Mesenchymal stem cell (in vitro differentiated cells and primary cell): ENCODE data around the gene KATNBL1. TPM values are rescaled to one million over a fixed set of nuclear protein-coding genes. Genes with fewer than 3 reads are reported as not detected.

Experiments
- DNase-seq: peaks from one replicate; pipeline ENCODE4 v3.0.0-alpha.2; 2013
- H2AFZ ChIP-seq: one replicate; pipeline ENCODE4 v1.6.1; 2013; ENCODE audit warnings: low read depth, mild to moderate bottlenecking, control low read depth, inconsistent platforms, low read length, moderate library complexity
- H2AK5ac ChIP-seq: 2 replicates; pipeline ENCODE4 v1.6.1; 2013; ENCODE audit warnings: low read length, moderate library complexity, mild to moderate bottlenecking, inconsistent platforms; ENCODE audit not compliant: severe bottlenecking
- H2BK120ac ChIP-seq: one replicate; pipeline ENCODE4 v1.6.1; 2013; ENCODE audit warnings: low read depth, mild to moderate bottlenecking, inconsistent platforms, low read length, moderate library complexity
- H2BK12ac ChIP-seq, 2 experiments: one replicate each; pipeline ENCODE4 v1.6.1; 2013; ENCODE audit warnings: inconsistent platforms in 2 of 2, low read length in 2 of 2, mild to moderate bottlenecking in 2 of 2, moderate library complexity in 2 of 2, control low read depth in 1 of 2
- H2BK15ac ChIP-seq: one replicate; pipeline ENCODE4 v1.6.1; 2013; ENCODE audit warnings: mild to moderate bottlenecking, low read depth, inconsistent platforms; ENCODE audit not compliant: poor library complexity, severe bottlenecking
- H2BK5ac ChIP-seq: 2 replicates; pipeline ENCODE4 v1.6.1; 2013; ENCODE audit warnings: low read depth, mild to moderate bottlenecking, low read length, control low read depth, inconsistent platforms; ENCODE audit not compliant: poor library complexity, severe bottlenecking
- H3K14ac ChIP-seq, 2 experiments: one replicate each; pipeline ENCODE4 v1.6.1; 2013; ENCODE audit warnings: inconsistent platforms in 2 of 2, low read length in 2 of 2, control low read depth in 1 of 2, mild to moderate bottlenecking in 1 of 2, moderate library complexity in 1 of 2
- H3K18ac ChIP-seq, 2 experiments: one replicate each; pipeline ENCODE4 v1.6.1; 2013; ENCODE audit warnings: inconsistent platforms in 2 of 2, low read length in 2 of 2, control low read depth in 1 of 2, low read depth in 1 of 2, mild to moderate bottlenecking in 1 of 2
- H3K23ac ChIP-seq, 2 experiments: one replicate each; pipeline ENCODE4 v1.6.1; 2013; ENCODE audit warnings: inconsistent platforms in 2 of 2, low read length in 2 of 2, mild to moderate bottlenecking in 2 of 2, moderate library complexity in 2 of 2, control low read depth in 1 of 2
- H3K27ac ChIP-seq: 2 replicates; pipeline ENCODE4 v1.5.1; 2013; ENCODE audit warnings: mild to moderate bottlenecking, moderate library complexity, low read length, control low read depth, inconsistent platforms; ENCODE audit not compliant: poor library complexity, severe bottlenecking
- H3K27me3 ChIP-seq, 2 experiments: 2 replicates each; pipeline versions ENCODE4 v1.6.1 to v1.7.0; 2013; ENCODE audit warnings: low read length in 2 of 2, mild to moderate bottlenecking in 2 of 2, moderate library complexity in 2 of 2, control low read depth in 1 of 2, inconsistent platforms in 1 of 2; ENCODE audit not compliant: control insufficient read depth in 1 of 2, insufficient read depth in 1 of 2
- H3K36me3 ChIP-seq, 2 experiments: 2 replicates each; pipeline versions ENCODE4 v1.6.1 to v1.7.0; 2013; ENCODE audit warnings: low read length in 2 of 2, control low read depth in 1 of 2, inconsistent platforms in 1 of 2, low read depth in 1 of 2, mild to moderate bottlenecking in 1 of 2; ENCODE audit not compliant: insufficient read depth in 2 of 2, control insufficient read depth in 1 of 2
- H3K4ac ChIP-seq, 2 experiments: one replicate each; pipeline ENCODE4 v1.6.1; 2013; ENCODE audit warnings: inconsistent platforms in 2 of 2, low read length in 2 of 2, mild to moderate bottlenecking in 2 of 2, moderate library complexity in 2 of 2, control low read depth in 1 of 2, low read depth in 1 of 2
- H3K4me1 ChIP-seq: 2 replicates; pipeline ENCODE4 v1.6.1; 2013; ENCODE audit warnings: low read depth, low read length, control low read depth; ENCODE audit not compliant: control insufficient read depth, insufficient read depth
- H3K4me2 ChIP-seq: 2 replicates; pipeline ENCODE4 v1.6.1; 2013; ENCODE audit warnings: low read length, mild to moderate bottlenecking, inconsistent platforms; ENCODE audit not compliant: poor library complexity, severe bottlenecking
- H3K4me3 ChIP-seq, 2 experiments: 2 replicates each; pipeline versions ENCODE4 v1.5.1 to v1.7.0; 2013; ENCODE audit warnings: low read length in 2 of 2, mild to moderate bottlenecking in 2 of 2, control low read depth in 1 of 2, low read depth in 1 of 2; ENCODE audit not compliant: insufficient read depth in 1 of 2
- H3K79me1 ChIP-seq: replicated peaks from 2 replicates; pipeline ENCODE4 v1.6.1; 2013; ENCODE audit warnings: mild to moderate bottlenecking, control low read depth, low read length, inconsistent platforms; ENCODE audit not compliant: poor library complexity, severe bottlenecking
- H3K9ac ChIP-seq: 2 replicates; pipeline ENCODE4 v1.7.0; 2013; ENCODE audit warnings: mild to moderate bottlenecking, low read length, moderate library complexity
- H3K9me3 ChIP-seq: 2 replicates; pipeline ENCODE4 v1.7.0; 2013; ENCODE audit warnings: mild to moderate bottlenecking, low read length; ENCODE audit not compliant: control insufficient read depth
- H4K8ac ChIP-seq: one replicate; pipeline ENCODE4 v1.6.1; 2013; ENCODE audit warnings: inconsistent platforms, mild to moderate bottlenecking, low read length, moderate library complexity
- H4K91ac ChIP-seq: one replicate; pipeline ENCODE4 v1.6.1; 2013; ENCODE audit warnings: mild to moderate bottlenecking, low read length, inconsistent platforms
- WGBS: methylation state at CpG from one replicate; pipeline ENCODE4 v1.1.7; 2013; ENCODE audit warnings: mixed read lengths; 5-methylcytosine and 5-hydroxymethylcytosine counted together
- polyA plus RNA-seq, 2 experiments: library from polyadenylated mRNA; stranded (reverse); fragments of 200-250 nt; gene quantifications; one replicate each; pipeline ENCODE4 v1.2.3, GENCODE V29; 2013

Gene KATNBL1, protein sequence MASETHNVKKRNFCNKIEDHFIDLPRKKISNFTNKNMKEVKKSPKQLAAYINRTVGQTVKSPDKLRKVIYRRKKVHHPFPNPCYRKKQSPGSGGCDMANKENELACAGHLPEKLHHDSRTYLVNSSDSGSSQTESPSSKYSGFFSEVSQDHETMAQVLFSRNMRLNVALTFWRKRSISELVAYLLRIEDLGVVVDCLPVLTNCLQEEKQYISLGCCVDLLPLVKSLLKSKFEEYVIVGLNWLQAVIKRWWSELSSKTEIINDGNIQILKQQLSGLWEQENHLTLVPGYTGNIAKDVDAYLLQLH
- 16.1 TPM for polyA plus RNA-seq (2013, experiment 1 of 2)
- polyA plus RNA-seq (2013, experiment 2 of 2) = 17.1 TPM

GRCh38 chr15:34209421-34210282 lies at the start of gene KATNBL1:
TSS of gene KATNBL1 (minus strand) at chr15:34210096. CDS start at chr15:34163676, 46,420 bp downstream.
- H2BK12ac ChIP-seq = no peak within 1 kb of the TSS

DNA sequence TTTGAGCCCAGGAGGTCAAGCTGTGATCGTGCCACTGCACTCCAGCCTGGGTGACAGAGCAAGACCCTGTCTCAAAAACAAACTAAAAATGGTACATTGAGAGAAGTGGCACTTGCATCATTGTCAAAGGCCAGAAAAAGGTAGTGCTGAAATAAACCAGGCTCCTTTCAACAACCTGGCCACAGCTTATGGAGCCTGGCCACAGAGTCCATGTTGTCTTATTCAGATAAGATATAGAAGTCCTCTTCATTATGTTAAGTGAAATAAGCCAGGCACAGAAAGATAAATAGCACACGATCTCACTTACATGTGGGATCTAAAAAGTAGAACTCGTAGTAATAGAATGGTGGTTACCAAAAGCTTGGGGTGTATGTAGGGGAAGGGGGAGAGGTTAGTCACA lies 49.7 kb upstream of the KATNBL1 start:
- H2AFZ ChIP-seq = no peak overlapping the region
- H2AK5ac ChIP-seq = no peak overlapping the region
- no peak overlapping the region for H3K27ac ChIP-seq
- H2BK120ac ChIP-seq = no peak overlapping the region
- H4K91ac ChIP-seq = no peak overlapping the region
- WGBS = 96% methylated on average over 3 of the region's 3 CpGs
- no peak overlapping the region for H2BK15ac ChIP-seq
- no peak for DNase-seq
- H3K36me3 ChIP-seq = peaks cover 6 to 41% of the 10 kb centered on the region in 2 experiments
- no peak overlapping the region for H3K4me3 ChIP-seq
- H3K4ac ChIP-seq = no peak overlapping the region
- H3K9ac ChIP-seq = no peak overlapping the region
- H3K9me3 ChIP-seq = no peaks in the 10 kb centered on the region
- H4K8ac ChIP-seq = no peak overlapping the region
- no peak overlapping the region for H3K23ac ChIP-seq
- H3K4me2 ChIP-seq = no peak overlapping the region
- H3K18ac ChIP-seq = no peak overlapping the region
- no peak overlapping the region for H2BK12ac ChIP-seq
- H2BK5ac ChIP-seq = no peak overlapping the region
- no peaks in the 10 kb centered on the region for H3K27me3 ChIP-seq
- no peak overlapping the region for H3K14ac ChIP-seq
- peaks cover 2% of the 10 kb centered on the region for H3K79me1 ChIP-seq
- no peaks in the 10 kb centered on the region for H3K4me1 ChIP-seq

More at GRCh38 chr15:34209421-34210282, at the start of gene KATNBL1:
- Histone ChIP-seq H3K4me3 (peak within 1 kb of the TSS; percentile 78 to 86), H2BK120ac (no peak within 1 kb of the TSS), H4K8ac (peak within 1 kb of the TSS; percentile 92), H3K18ac (peak within 1 kb of the TSS; percentile 63 to 91), H2BK5ac (peak within 1 kb of the TSS; percentile 73), H3K4me1 (peaks cover 5% of the 10 kb centered on the region), H2AK5ac (no peak within 1 kb of the TSS), H3K9me3 (no peaks in the 10 kb centered on the region), H4K91ac (peak within 1 kb of the TSS; percentile 83), H3K27ac (peak within 1 kb of the TSS; percentile 94), H2AFZ (peak within 1 kb of the TSS; percentile 88), H3K4ac (peak within 1 kb of the TSS in 1 of 2 experiments; percentile 81), H3K9ac (peak within 1 kb of the TSS; percentile 94), H3K79me1 (no peaks in the 10 kb centered on the region), H3K14ac (no peak within 1 kb of the TSS), H3K27me3 (peaks cover 0 to 4% of the 10 kb centered on the region in 2 experiments), H3K23ac (no peak within 1 kb of the TSS), H2BK15ac (peak within 1 kb of the TSS; percentile 64), H3K4me2 (peak within 1 kb of the TSS; percentile 74), H3K36me3 (peaks cover 0 to 7% of the 10 kb centered on the region in 2 experiments)
- DNase-seq = peak; percentile 93
- under 1% methylated on average over 71 of the region's 81 CpGs for WGBS

DNA sequence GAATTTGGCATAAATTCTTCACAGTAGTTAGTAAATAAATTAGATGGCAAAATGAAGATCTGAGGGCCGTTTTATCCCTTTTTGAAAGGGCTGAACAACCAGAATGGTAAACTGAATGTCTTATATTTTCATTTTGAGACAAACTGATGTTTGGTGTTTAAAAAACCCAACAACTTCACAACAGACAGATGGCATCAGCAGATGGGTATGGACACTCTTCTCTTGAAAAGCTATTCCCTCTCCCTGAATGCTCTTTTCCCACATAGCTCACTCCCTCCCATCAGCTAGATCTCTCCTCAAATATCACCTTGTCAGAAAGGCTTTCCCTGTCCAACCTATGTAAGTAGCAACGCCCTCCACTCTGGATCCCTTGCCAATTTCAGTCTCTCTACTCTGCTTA lies 48.3 kb upstream of the KATNBL1 start:
- Histone ChIP-seq H4K91ac (no peak overlapping the region), H3K18ac (no peak overlapping the region), H3K9ac (no peak overlapping the region), H3K14ac (no peak overlapping the region), H3K79me1 (peaks cover 2% of the 10 kb centered on the region), H2BK15ac (no peak overlapping the region), H3K27ac (no peak overlapping the region), H3K4me2 (no peak overlapping the region), H3K27me3 (no peaks in the 10 kb centered on the region), H3K4ac (no peak overlapping the region), H3K36me3 (peaks cover 6 to 55% of the 10 kb centered on the region in 2 experiments), H2BK5ac (no peak overlapping the region), H4K8ac (no peak overlapping the region), H3K9me3 (no peaks in the 10 kb centered on the region), H3K4me1 (no peaks in the 10 kb centered on the region), H2BK120ac (no peak overlapping the region), H2BK12ac (no peak overlapping the region), H3K4me3 (no peak overlapping the region), H2AFZ (no peak overlapping the region), H2AK5ac (no peak overlapping the region), H3K23ac (no peak overlapping the region)
- no peak for DNase-seq
- WGBS = 89% methylated on average over 2 of the region's 2 CpGs

DNA sequence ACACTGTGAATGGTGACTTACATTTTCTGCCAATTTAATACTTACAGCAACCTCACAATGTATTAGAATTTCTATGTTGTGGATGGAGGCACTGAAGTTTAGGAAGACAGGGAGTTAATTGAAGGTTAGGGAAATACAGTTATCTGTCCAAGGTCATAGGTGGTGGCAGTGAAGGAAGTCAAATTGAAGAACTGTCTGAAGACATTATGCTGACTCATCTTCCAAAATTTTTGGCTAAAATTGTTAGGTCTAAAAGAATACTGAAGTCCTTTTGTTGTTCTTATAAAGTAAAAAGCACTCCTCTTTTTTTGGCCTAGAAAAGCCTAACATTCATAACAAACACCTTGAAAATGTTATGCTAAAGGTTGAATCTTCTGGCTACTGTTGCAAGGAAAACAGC lies 42.6 kb upstream of the KATNBL1 start:
- Histone ChIP-seq H3K79me1 (no peaks in the 10 kb centered on the region), H3K4ac (no peak overlapping the region), H3K9ac (no peak overlapping the region), H3K27ac (no peak overlapping the region), H4K8ac (no peak overlapping the region), H2AFZ (no peak overlapping the region), H3K4me1 (no peaks in the 10 kb centered on the region), H3K18ac (no peak overlapping the region), H3K4me3 (no peak overlapping the region), H3K4me2 (no peak overlapping the region), H2BK120ac (no peak overlapping the region), H3K36me3 (peaks cover 3 to 93% of the 10 kb centered on the region in 2 experiments), H4K91ac (no peak overlapping the region), H2BK5ac (no peak overlapping the region), H3K23ac (no peak overlapping the region), H2AK5ac (no peak overlapping the region), H3K27me3 (no peaks in the 10 kb centered on the region), H3K9me3 (no peaks in the 10 kb centered on the region), H2BK12ac (no peak overlapping the region), H3K14ac (no peak overlapping the region), H2BK15ac (no peak overlapping the region)
- DNase-seq = no peak
